ENCODE measurements around the gene JAKMIP2.
"Not testable (repeated sequence)": the region's sequence is repeated elsewhere in the genome, so short reads cannot be mapped to it uniquely, and the experiment has no call there.

Gene JAKMIP2

DNA sequence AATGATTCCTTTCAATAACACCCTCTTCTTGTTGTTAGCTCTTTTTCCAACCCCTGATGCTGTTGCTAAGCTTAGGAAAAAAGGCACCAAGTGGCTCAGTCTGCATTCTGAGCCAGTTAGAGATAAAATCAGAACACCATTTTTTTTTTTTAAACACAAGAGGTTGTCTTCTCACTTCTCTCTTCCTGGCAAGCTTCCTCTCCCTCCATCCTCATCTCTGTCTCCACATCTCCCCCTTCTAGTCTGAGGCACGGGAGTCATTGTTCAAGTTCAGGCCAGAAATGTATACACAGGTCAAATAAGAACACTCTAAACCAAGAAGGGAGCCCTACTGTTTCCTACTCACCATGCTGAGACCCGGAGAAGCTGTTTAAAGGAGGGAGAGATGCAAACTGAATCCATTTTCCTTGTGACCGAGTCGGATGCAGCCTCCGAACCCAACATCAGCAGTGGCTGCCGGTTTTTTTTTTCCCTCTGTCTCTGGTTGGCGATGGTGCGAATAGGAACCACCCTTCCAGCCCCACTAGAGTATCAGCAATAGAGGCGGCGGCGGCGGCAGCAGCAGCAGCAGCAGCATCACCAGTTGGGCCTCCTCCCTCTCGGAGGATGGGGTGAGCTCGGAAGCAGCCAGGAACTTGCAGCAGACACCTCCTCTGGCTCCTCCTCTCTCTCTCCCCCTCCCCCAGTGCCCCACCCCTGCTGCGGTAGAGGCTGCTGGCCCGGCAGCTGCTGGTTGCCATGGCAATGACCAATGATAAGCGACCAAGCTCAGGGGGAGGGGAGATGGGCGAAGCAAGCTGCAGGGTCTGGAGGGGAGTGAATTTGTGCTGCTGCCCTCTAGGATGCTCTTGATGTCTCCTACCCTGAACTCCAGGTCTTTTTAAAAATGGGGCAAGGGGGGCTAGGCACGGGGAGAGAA is at the start of gene JAKMIP2:
JAKMIP2 (minus strand) TSS at position 619 of the 919 bp plus-strand sequence. CDS start 110,922 bp downstream, outside the sequence.
- DNase-seq (ENCODE audit: low read depth, low spot score): peak; percentile 44

DNA sequence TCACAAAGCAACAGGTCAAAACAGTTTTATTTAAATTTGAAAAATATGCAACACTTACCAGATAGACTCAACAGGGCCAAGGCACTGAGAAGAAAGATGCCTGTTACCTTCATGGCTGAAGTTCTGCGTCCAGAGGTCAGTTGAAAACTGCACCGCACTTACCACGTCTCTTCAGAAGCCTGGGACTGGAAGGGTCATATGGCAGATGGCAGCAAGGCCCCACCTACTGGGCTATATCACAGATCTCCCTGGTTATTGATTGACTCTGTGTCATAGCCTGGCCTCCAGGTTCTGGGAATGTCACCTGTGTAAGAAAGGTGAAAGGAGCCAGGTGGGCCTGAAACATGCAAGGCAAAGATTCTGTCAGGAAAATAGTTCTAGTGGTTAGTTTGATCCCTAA is 48.9 kb upstream of the JAKMIP2 start, which contains the start of gene SPINK1:
SPINK1 (minus strand) TSS at position 207 of the 400 bp plus-strand sequence; CDS start at position 113, 94 bp downstream.
- no peak for DNase-seq (ENCODE audit: low read depth, low spot score)

- DNase-seq (ENCODE audit: low read depth, low spot score): no peak
Measured at GRCh38 chr5:147830035-147830434, 47.5 kb upstream of the JAKMIP2 start.

GRCh38 chr5:147827017-147827416 is 44.5 kb upstream of the JAKMIP2 start:
- not testable (repeated sequence) for DNase-seq (ENCODE audit: low read depth, low spot score)

DNA sequence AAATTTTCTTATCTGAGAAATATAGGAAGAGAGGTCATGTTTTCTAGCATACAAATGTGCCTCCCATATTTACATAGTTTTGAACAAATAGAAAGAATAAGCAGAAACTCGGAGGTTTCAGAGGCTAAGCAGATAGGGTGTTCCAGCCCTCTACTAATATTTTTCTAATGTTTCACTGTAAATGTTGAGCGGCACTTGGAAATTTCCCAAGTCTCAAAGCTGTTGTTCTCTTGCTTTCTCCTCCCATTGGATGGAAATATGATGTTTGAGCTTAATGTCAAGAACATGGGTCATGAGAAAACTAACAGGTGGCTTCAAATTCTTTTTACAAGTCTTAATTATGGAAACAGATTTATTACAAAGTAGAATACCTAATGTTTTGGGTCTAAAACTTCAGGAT is 43.8 kb upstream of the JAKMIP2 start:
- DNase-seq (ENCODE audit: low read depth, low spot score): no peak

- DNase-seq (ENCODE audit: low read depth, low spot score): no peak
Measured at GRCh38 chr5:147822686-147823491, 40.4 kb upstream of the JAKMIP2 start.

- not testable (repeated sequence) for DNase-seq (ENCODE audit: low read depth, low spot score)
Measured at GRCh38 chr5:147822222-147822621, 39.7 kb upstream of the JAKMIP2 start.

DNA sequence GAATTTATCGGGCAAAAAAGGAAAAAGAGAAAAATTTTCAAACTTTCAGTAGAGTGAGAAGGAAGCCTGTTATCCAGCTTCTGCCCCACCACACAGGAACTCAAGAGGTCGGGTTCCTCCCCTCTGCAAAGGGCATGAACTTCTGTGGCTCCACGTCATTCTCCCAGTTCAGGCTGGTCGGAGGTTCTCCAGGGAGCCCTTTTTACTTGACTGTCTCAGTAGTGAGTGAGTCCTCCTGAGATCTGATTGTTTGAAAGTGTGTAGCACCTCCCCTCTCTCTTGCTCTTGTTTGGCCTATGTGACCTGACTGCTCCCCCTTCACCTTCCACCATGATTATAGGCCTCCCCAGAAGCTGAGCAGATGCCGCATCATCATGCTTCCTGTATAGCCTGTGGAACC is 39.2 kb upstream of the JAKMIP2 start:
- DNase-seq (ENCODE audit: low read depth, low spot score): no peak

DNA sequence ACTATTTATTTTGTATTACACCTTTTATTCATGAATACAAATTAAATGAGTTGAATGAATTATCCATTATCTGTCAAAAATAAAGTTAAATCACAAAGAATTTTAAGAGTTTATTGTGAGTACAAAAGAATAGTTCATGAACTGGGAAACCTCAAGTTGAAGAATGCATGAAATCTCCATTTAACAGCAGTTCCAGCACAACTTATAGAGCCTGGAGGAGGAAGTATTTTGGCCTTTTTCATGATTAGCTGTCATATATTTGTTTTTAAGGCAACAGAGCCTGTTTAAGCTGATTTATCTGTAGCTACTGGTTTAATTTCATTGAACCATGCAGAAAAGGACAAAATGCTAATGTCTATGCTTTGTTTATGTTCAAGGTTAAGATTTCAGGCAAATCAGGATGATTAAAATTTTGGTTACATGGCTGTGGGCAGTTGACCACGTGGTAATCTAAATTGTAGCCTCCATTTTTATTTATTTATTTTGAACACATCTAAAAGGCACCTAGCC is 36.8 kb upstream of the JAKMIP2 start:
- no peak for DNase-seq (ENCODE audit: low read depth, low spot score)

DNA sequence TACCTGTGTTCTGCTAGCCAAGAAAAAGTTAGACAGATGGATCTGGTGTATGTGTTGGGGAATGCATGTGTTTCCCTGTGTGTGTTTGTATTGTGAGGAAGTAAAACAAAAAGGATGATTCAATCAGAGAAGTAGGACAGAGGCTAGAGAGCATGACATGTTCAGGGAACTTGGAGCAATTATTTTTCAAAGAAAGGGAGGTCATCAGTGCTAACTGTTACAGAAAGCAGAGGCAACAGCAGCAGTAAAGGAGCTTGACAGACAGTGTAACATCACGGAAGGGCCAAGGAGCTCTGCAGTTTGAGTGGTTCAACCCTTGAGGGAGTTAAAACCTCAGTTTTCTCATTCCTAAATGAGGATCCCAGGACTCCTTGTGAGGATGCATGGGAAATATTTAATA is 35.8 kb upstream of the JAKMIP2 start:
- no peak for DNase-seq (ENCODE audit: low read depth, low spot score)

- DNase-seq (ENCODE audit: low read depth, low spot score): no peak
Measured at GRCh38 chr5:147813696-147814095, 31.2 kb upstream of the JAKMIP2 start.

GRCh38 chr5:147809830-147810666 is 27.5 kb upstream of the JAKMIP2 start:
- DNase-seq (ENCODE audit: low read depth, low spot score): no peak

DNA sequence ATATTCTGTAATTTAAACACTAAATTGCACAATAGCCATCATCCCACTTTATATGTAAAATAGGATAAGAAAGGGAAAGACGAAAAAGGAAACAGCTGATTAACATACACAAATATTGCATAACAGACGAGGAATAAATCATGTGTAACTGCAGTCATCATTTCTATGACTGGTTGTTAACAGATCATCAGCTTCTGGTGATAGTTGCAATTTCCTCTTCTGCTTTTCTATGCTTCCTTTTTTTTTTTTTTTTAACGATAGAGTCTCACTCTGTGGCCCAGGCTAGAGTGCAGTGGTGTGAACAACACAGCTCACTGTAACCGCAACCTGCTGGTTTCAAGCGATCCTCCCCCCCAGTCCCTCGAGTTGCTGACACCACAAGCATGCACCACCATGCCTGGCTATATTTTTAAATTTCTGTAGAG is 22.5 kb upstream of the JAKMIP2 start:
- no peak for DNase-seq (ENCODE audit: low read depth, low spot score)

DNA sequence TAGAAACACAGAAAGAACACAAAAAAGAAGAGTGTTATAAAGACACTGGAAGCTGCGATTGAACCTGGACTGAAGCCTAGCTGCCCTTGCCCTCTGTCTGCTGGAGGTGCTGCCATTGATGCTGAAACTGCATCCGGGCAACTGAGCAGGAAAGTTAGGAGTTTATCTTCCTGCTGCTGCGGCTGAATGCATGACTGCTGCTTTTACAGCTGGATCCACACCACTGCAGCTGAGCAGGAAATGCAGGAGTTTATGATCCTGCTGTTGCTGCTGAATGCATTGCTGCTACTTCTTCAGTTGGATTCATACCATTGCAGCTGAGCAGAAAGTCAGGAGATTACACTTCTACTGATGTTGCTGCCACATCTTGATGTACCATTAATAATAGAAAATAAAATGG is 21.8 kb upstream of the JAKMIP2 start:
- no peak for DNase-seq (ENCODE audit: low read depth, low spot score)

DNA sequence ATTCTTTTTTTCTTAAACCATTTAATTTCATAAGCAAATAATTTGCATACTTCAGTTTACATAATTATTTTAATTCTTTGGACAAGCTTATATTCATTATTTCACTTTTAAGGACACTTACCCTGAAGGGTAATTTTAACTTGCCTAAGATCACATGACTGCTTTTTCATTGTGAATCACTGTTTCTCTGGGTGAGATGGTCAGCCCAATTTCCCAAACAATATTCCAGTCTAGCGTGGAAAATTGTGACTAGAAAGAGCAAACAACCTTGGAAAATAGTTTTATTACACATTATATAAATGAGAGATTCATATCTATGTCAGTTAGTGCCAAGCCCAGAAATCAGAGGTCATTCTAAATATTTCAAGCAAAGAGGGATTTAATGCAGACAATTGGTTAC is 21.4 kb upstream of the JAKMIP2 start:
- no peak for DNase-seq (ENCODE audit: low read depth, low spot score)

DNA sequence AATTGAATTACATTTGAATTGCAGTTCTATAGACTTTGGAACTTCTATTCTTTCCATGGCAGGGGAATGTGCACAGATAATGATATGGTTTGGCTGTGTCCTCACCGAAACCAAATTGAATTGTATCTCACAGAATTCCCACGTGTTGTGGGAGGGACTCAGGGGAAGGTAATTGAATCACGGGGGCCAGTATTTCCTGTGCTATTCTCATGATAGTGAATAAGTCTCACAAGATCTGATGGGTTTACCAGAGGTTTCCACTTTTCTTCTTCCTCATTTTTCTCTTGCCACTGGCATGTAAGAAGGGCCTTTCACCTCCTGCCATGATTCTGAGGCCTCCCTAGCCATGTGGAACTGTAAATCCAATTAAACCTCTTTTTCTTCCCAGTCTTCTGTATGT is 20.6 kb upstream of the JAKMIP2 start:
- not testable (repeated sequence) for DNase-seq (ENCODE audit: low read depth, low spot score)

- no peak for DNase-seq (ENCODE audit: low read depth, low spot score)
Measured at GRCh38 chr5:147801461-147801860, 18.9 kb upstream of the JAKMIP2 start.

DNA sequence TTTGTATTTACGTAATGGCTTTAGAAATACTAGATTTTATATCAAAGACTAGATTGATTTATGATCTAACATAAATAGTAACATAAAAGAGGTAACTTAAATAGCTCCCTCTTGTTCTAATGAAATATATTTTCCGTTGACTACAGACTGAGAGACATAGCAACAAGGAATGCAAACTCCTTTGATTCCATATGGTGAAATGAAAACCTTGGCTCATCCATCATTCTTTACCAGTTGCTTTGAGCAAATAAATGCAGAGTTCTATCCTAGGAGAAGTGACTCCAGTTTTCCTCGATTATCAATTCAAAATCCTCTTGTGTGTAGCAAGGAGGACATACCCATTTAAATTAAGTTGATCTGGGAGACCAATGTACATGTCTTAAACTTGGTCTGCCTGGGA is 18.0 kb upstream of the JAKMIP2 start:
- DNase-seq (ENCODE audit: low read depth, low spot score): no peak

GRCh38 chr5:147796556-147797308 is 14.2 kb upstream of the JAKMIP2 start:
- DNase-seq (ENCODE audit: low read depth, low spot score): no peak

- DNase-seq (ENCODE audit: low read depth, low spot score): no peak
Measured at GRCh38 chr5:147791181-147791580, 8.7 kb upstream of the JAKMIP2 start.

GRCh38 chr5:147789820-147790219 is 7.3 kb upstream of the JAKMIP2 start:
- DNase-seq (ENCODE audit: low read depth, low spot score): no peak
